A549 (cell line): Measurements from ENCODE around the gene TRERF1. TPM values are rescaled to one million over a fixed set of nuclear protein-coding genes. Genes with fewer than 3 reads are reported as not detected.

Source experiments
- ATAC-seq, 2 experiments: fragments of 200-7000 bp in 1 of 2; fragments of >200 bp in 1 of 2; cut with Nextera tagmentation in 1 of 2; cut with Tn5 transposase in 1 of 2; 3 replicates each; pipeline versions ENCODE4 v1.8.0 to v1.9.1; 2018 to 2020; ENCODE audit warnings: mild to moderate bottlenecking in 1 of 2, moderate library complexity in 1 of 2
- CTCF ChIA-PET: fragments of 300-600 bp; sonication (Branson Sonifier 250); formaldehyde crosslinking; extraction: SDS; loops from one replicate; lab custom pipeline; 2021; ENCODE audit warnings: antibody characterized with exemption, inconsistent platforms; lab: Yijun Ruan, JAX
- POLR2A ChIA-PET: fragments of 350-600 bp; formaldehyde crosslinking; extraction: SDS; loops from one replicate; lab custom pipeline; 2021; ENCODE audit warnings: antibody characterized with exemption, inconsistent platforms; lab: Yijun Ruan, JAX
- DNase-seq, 2 experiments: peaks; one replicate each; pipeline versions ENCODE4 v3.0.0 to v3.0.0-alpha.2; 2011 to 2016; ENCODE audit warnings: low read depth in 1 of 2, low spot score in 1 of 2
- FAIRE-seq: peaks from 2 replicates; lab custom pipeline; 2011; peaks lifted over from hg19 to GRCh38; lab: Jason Lieb, UNC
- H3K27ac ChIP-seq, 2 experiments: fragments of >200 bp; sonication (Bioruptor Twin); formaldehyde crosslinking; 3 replicates each; pipeline ENCODE4 v1.5.1; 2016 to 2017
- H3K4me1 ChIP-seq: fragments of >200 bp; sonication (Bioruptor Twin); formaldehyde crosslinking; 3 replicates; pipeline ENCODE4 v1.6.1; 2016
- H3K4me2 ChIP-seq: fragments of >200 bp; sonication (Bioruptor Twin); formaldehyde crosslinking; 3 replicates; pipeline ENCODE4 v1.6.1; 2016
- H3K4me3 ChIP-seq: fragments of >200 bp; sonication (Bioruptor Twin); formaldehyde crosslinking; 3 replicates; pipeline ENCODE4 v1.5.1; 2016
- H3K9me3 ChIP-seq: fragments of >200 bp; sonication (Bioruptor Twin); formaldehyde crosslinking; 3 replicates; pipeline ENCODE4 v1.6.1; 2016
- ATOH8 ChIP-seq: fragments of 250-450 bp; sonication (Bioruptor Pico); IDR thresholded peaks from 2 replicates; pipeline ENCODE4 v1.5.0; 2020; ENCODE audit warnings: low read depth, mild to moderate bottlenecking, moderate library complexity
- BHLHE40 ChIP-seq: IDR thresholded peaks from 2 replicates; pipeline ENCODE4 v1.6.1; 2012; ENCODE audit warnings: low read depth, low read length, inconsistent platforms
- CBX8 ChIP-seq: fragments of 200-600 bp; sonication (generic); IDR thresholded peaks from 2 replicates; pipeline ENCODE4 v1.6.1; 2016
- CTCF ChIP-seq: fragments of >200 bp; sonication (Bioruptor Twin); formaldehyde crosslinking; IDR thresholded peaks from 3 replicates; pipeline ENCODE4 v1.5.1; 2016
- E2F6 ChIP-seq: IDR thresholded peaks from 2 replicates; pipeline ENCODE4 v1.6.1; 2012; ENCODE audit warnings: low read depth, borderline replicate concordance
- EHF ChIP-seq: fragments of 250-450 bp; sonication (Bioruptor Pico); IDR thresholded peaks from 2 replicates; pipeline ENCODE4 v1.5.0; 2020; ENCODE audit warnings: mild to moderate bottlenecking
- EHMT2 ChIP-seq: fragments of 200-600 bp; sonication (generic); IDR thresholded peaks from 2 replicates; pipeline ENCODE4 v1.6.1; 2016; ENCODE audit warnings: antibody characterized with exemption, low read depth, mild to moderate bottlenecking, moderate library complexity
- ELK1 ChIP-seq: fragments of 150-350 bp; IDR thresholded peaks from 2 replicates; pipeline ENCODE4 v1.6.1; 2014; ENCODE audit warnings: low read depth, mild to moderate bottlenecking, low read length
- HES2 ChIP-seq: fragments of >200 bp; sonication (Bioruptor Twin); formaldehyde crosslinking; IDR thresholded peaks from 2 replicates; pipeline ENCODE4 v1.6.1; 2016
- HEYL ChIP-seq: fragments of 250-450 bp; sonication (Bioruptor Pico); IDR thresholded peaks from 2 replicates; pipeline ENCODE4 v1.8.0; 2021; ENCODE audit warnings: mild to moderate bottlenecking, moderate library complexity
- HOXB13 ChIP-seq: fragments of 250-450 bp; sonication (Bioruptor Pico); IDR thresholded peaks from 2 replicates; pipeline ENCODE4 v1.5.0; 2020; ENCODE audit warnings: low read depth, mild to moderate bottlenecking, moderate library complexity
- HOXB5 ChIP-seq: fragments of 250-450 bp; sonication (Bioruptor Pico); IDR thresholded peaks from 2 replicates; pipeline ENCODE4 v1.5.0; 2020; ENCODE audit warnings: mild to moderate bottlenecking, moderate library complexity
- KDM1A ChIP-seq: fragments of 200-600 bp; sonication (generic); IDR thresholded peaks from 2 replicates; pipeline ENCODE4 v1.6.1; 2016; ENCODE audit warnings: low read depth, mild to moderate bottlenecking
- NR3C1 ChIP-seq: fragments of >200 bp; sonication (Bioruptor Twin); formaldehyde crosslinking; IDR thresholded peaks from 3 replicates; pipeline ENCODE4 v1.6.1; 2017
- POLR2AphosphoS2 ChIP-seq: conservative IDR thresholded peaks from 2 replicates; pipeline ENCODE4 v1.6.1; 2012; ENCODE audit warnings: low read length, improper control_type of control experiment, inconsistent platforms
- RARB ChIP-seq: fragments of 250-450 bp; sonication (Bioruptor Pico); IDR thresholded peaks from 2 replicates; pipeline ENCODE4 v1.8.0; 2021; ENCODE audit warnings: mild to moderate bottlenecking, moderate library complexity
- RCOR1 ChIP-seq: fragments of 150-350 bp; IDR thresholded peaks from 2 replicates; pipeline ENCODE4 v1.6.1; 2014; ENCODE audit warnings: antibody characterized with exemption, low read length, low read depth
- REST ChIP-seq: fragments of 200-600 bp; sonication (generic); IDR thresholded peaks from 2 replicates; pipeline ENCODE4 v1.6.1; 2016; ENCODE audit warnings: antibody characterized with exemption, mild to moderate bottlenecking, moderate library complexity
- ZC3H11A ChIP-seq: fragments of 450-650 bp; IDR thresholded peaks from 2 replicates; pipeline ENCODE4 v1.6.1; 2014; ENCODE audit warnings: antibody characterized with exemption, mild to moderate bottlenecking
- WGBS: methylation state at CpG from one replicate; pipeline ENCODE4 v1.1.6; 2017; ENCODE audit errors: missing lambda C conversion rate; 5-methylcytosine and 5-hydroxymethylcytosine counted together
- polyA plus RNA-seq, 4 experiments: library from polyadenylated mRNA; depleted of rRNA in 3 of 4; stranded (reverse); fragments of >200 nt; fragmentation: RNase III in 1 of 4; extraction: RNeasy Plus Mini Kit Qiagen cat#74134 plus additional on column Dnase treatment in 1 of 4; gene quantifications; 2 replicates in 3 of 4; 3 replicates in 1 of 4; pipeline ENCODE4 v1.2.3, GENCODE V29; 2011 to 2017

Gene TRERF1
- polyA plus RNA-seq, 2 of the 4 experiments (the other 2 are of a cell fraction), result 2.4 to 3.5 TPM

- no peak for TF ChIP-seq HOXB13 (CRISPR knock-in tag)
- TF ChIP-seq HES2, result no peak
- no peak for TF ChIP-seq REST
- no peak for TF ChIP-seq ELK1
- TF ChIP-seq HEYL, result no peak
- TF ChIP-seq EHMT2, result no peak
- TF ChIP-seq EHF (CRISPR knock-in tag), result no peak
Measured at GRCh38 chr6:42278131-42278853, 173.4 kb downstream of the TRERF1 start (continued).

- Histone ChIP-seq H3K4me1 (peaks cover 26% of the 10 kb centered on the region), H3K4me2 (no peak overlapping the region), H3K4me3 (no peak overlapping the region), H3K9me3 (no peaks in the 10 kb centered on the region), H3K27ac (no peak overlapping the region)
- WGBS, result 83% methylated on average over 13 of the region's 13 CpGs
- FAIRE-seq (no peak), DNase-seq (no peak), ATAC-seq (no peak)
- ChIA-PET CTCF (no interaction called here), POLR2A (no interaction called here)
- no peak for TF ChIP-seq RARB (CRISPR knock-in tag)
- TF ChIP-seq HOXB5 (CRISPR knock-in tag), result no peak
- TF ChIP-seq KDM1A, result no peak
- no peak for TF ChIP-seq CTCF
- TF ChIP-seq BHLHE40, result no peak
- TF ChIP-seq RCOR1, result no peak
- no peak for TF ChIP-seq NR3C1
- TF ChIP-seq CBX8, result no peak
- no peak for TF ChIP-seq E2F6
- no peak for TF ChIP-seq REST
- no peak for TF ChIP-seq ZC3H11A
- TF ChIP-seq ATOH8 (CRISPR knock-in tag), result no peak
- TF ChIP-seq POLR2AphosphoS2, result no peak
Measured at GRCh38 chr6:42276034-42276890, 175.5 kb downstream of the TRERF1 start.
